Measurements from ENCODE around the gene ZNF576. TPM values are rescaled to one million over a fixed set of nuclear protein-coding genes. Genes with fewer than 3 reads are reported as not detected.
A peak's percentile ranks its signal among the peaks of the same experiment; 100 is the strongest.
"Not testable (repeated sequence)": the region's sequence is repeated elsewhere in the genome, so short reads cannot be mapped to it uniquely, and the experiment has no call there.

ZNF576 gene
- total and polyA plus RNA-seq, 7 donors: 10.3 to 22.7 (median 16.0) TPM

- Histone ChIP-seq H3K27ac (no peak overlapping the region), H3K36me3 (ENCODE audit: insufficient read depth in 1 of 2, low read depth in 1 of 2) (no peaks in the 10 kb centered on the region), H3K27me3 (ENCODE audit: insufficient read depth in 3 of 3, low read length in 2 of 3) (peaks cover 0 to 3% (median 0%) of the 10 kb centered on the region in 3 donors), H3K9me3 (no peaks in the 10 kb centered on the region), H3K4me1 (no peaks in the 10 kb centered on the region), H3K4me3 (no peak overlapping the region)
- intact Hi-C loops (cut with DNase I): no loop called here
- TF ChIP-seq, protein P1, sequence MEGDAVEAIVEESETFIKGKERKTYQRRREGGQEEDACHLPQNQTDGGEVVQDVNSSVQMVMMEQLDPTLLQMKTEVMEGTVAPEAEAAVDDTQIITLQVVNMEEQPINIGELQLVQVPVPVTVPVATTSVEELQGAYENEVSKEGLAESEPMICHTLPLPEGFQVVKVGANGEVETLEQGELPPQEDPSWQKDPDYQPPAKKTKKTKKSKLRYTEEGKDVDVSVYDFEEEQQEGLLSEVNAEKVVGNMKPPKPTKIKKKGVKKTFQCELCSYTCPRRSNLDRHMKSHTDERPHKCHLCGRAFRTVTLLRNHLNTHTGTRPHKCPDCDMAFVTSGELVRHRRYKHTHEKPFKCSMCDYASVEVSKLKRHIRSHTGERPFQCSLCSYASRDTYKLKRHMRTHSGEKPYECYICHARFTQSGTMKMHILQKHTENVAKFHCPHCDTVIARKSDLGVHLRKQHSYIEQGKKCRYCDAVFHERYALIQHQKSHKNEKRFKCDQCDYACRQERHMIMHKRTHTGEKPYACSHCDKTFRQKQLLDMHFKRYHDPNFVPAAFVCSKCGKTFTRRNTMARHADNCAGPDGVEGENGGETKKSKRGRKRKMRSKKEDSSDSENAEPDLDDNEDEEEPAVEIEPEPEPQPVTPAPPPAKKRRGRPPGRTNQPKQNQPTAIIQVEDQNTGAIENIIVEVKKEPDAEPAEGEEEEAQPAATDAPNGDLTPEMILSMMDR (IDR thresholded peaks at IDR 0.05): no peak
- WGBS, 3 donors: 17 to 29% (median 18%) methylated on average over 16 to 17 of the region's 17 CpGs
- ATAC-seq (no peak), DNase-seq (no peak)
Observed at GRCh38 chr19:43634872-43635560, 38.6 kb downstream of the ZNF576 start.

GRCh38 chr19:43635561-43635940, 39.2 kb downstream of the ZNF576 start:
- WGBS, 3 donors: 48 to 61% (median 49%) methylated on average over 2 of the region's 2 CpGs
- H3K27ac ChIP-seq; DNase-seq; H3K4me1 ChIP-seq; H3K4me3 ChIP-seq; H3K27me3 ChIP-seq (ENCODE audit: insufficient read depth in 3 of 3, low read length in 2 of 3); H3K9me3 ChIP-seq; H3K36me3 ChIP-seq (ENCODE audit: insufficient read depth in 1 of 2, low read depth in 1 of 2); ATAC-seq; intact Hi-C loops (cut with DNase I): not testable (repeated sequence)

- ATAC-seq (no peak), DNase-seq (no peak)
- Histone ChIP-seq H3K27ac (no peak overlapping the region), H3K36me3 (ENCODE audit: insufficient read depth in 1 of 2, low read depth in 1 of 2) (no peaks in the 10 kb centered on the region), H3K4me1 (no peaks in the 10 kb centered on the region), H3K27me3 (ENCODE audit: insufficient read depth in 3 of 3, low read length in 2 of 3) (peaks cover 0 to 8% (median under 1%) of the 10 kb centered on the region in 3 donors), H3K4me3 (no peak overlapping the region), H3K9me3 (no peaks in the 10 kb centered on the region)
- 78 to 83% (median 83%) methylated on average over 14 of the region's 14 CpGs for WGBS, 3 donors
- intact Hi-C loops (cut with DNase I): no loop called here
- TF ChIP-seq, protein P1 (IDR thresholded peaks at IDR 0.05): no peak
Observed at GRCh38 chr19:43636121-43636683, 39.8 kb downstream of the ZNF576 start.

DNA sequence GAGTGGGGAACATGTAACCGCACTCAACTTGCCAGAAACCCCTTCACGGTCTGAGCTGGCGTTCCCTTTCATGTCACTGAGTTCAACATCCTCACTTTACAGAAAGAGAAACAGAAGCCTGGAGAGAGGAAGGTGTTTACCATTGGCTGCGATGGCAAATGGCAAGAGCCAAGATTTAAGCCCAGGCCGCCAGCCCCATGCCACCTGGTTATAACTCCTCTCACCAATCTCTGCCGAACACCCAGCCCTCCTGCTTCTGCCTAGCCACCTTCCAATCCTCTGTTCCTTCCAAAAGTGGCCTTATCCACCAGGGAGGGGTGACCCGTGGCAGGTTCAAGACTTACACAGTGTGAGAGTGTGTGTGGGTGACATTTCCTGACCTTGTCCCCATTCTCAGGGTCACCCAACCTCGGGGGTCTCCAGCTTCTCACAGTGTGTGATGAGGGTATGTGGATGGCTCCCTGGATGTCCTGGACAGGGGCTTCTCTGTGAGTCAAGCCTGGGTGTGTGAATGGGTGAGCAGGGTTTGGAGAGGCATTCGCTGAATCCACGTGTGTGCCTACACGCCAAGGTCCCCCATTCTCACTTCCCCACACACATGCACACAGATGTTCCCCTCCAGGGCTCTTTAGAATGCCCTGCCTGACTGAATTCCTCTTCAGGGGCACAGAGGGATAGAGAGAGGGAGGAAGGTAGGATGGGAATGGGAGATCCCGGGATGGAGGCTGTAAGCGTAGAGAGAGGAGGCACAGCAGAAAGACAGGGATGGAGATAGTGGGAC, 42.0 kb downstream of the ZNF576 start:
- DNase-seq: no peak
- intact Hi-C loops (cut with DNase I): no loop called here
- WGBS, 3 donors: 70 to 72% (median 71%) methylated on average over 13 of the region's 13 CpGs
- ATAC-seq: no peak
- Histone ChIP-seq H3K36me3 (ENCODE audit: insufficient read depth in 1 of 2, low read depth in 1 of 2) (no peaks in the 10 kb centered on the region), H3K9me3 (no peaks in the 10 kb centered on the region), H3K27ac (no peak overlapping the region), H3K4me3 (peak overlapping the region; percentile 59), H3K4me1 (no peaks in the 10 kb centered on the region), H3K27me3 (ENCODE audit: insufficient read depth in 3 of 3, low read length in 2 of 3) (peaks cover 0 to 10% (median 5%) of the 10 kb centered on the region in 3 donors)
- TF ChIP-seq, protein P1 (IDR thresholded peaks at IDR 0.05): no peak

- no peaks in the 10 kb centered on the region for H3K9me3 ChIP-seq
- H3K4me1 ChIP-seq: no peaks in the 10 kb centered on the region
- TF ChIP-seq, protein P1 (IDR thresholded peaks at IDR 0.05): no peak
- ATAC-seq (no peak), DNase-seq (no peak)
- no peaks in the 10 kb centered on the region for H3K36me3 ChIP-seq (ENCODE audit: insufficient read depth in 1 of 2, low read depth in 1 of 2)
- H3K27me3 ChIP-seq (ENCODE audit: insufficient read depth in 3 of 3, low read length in 2 of 3): peaks cover 0 to 10% (median 5%) of the 10 kb centered on the region in 3 donors
- peak overlapping the region; percentile 59 for H3K4me3 ChIP-seq
- H3K27ac ChIP-seq: no peak overlapping the region
- intact Hi-C loops (cut with DNase I): no loop called here
- WGBS, 3 donors: 6 to 20% (median 13%) methylated on average over 7 to 18 of the region's 18 CpGs
Observed at GRCh38 chr19:43638995-43639518, 42.7 kb downstream of the ZNF576 start.

Data from psoas muscle (tissue), 8 donors.